Astrocyte (in vitro differentiated cells and primary cell): Measurements from ENCODE around the gene MAP7D3.

Experiments
- EZH2 ChIP-seq: IDR thresholded peaks from 2 replicates; pipeline ENCODE4 v1.6.1; 2012; ENCODE audit warnings: mild to moderate bottlenecking, low read length, inconsistent platforms; ENCODE audit not compliant: insufficient read depth
- TF ChIP-seq, protein P1 (sequence below): IDR thresholded peaks from 2 replicates; pipeline ENCODE4 v1.5.1; 2011; ENCODE audit warnings: low read depth, mild to moderate bottlenecking, inconsistent platforms, low read length, moderate library complexity; ENCODE audit not compliant: insufficient read depth

DNA sequence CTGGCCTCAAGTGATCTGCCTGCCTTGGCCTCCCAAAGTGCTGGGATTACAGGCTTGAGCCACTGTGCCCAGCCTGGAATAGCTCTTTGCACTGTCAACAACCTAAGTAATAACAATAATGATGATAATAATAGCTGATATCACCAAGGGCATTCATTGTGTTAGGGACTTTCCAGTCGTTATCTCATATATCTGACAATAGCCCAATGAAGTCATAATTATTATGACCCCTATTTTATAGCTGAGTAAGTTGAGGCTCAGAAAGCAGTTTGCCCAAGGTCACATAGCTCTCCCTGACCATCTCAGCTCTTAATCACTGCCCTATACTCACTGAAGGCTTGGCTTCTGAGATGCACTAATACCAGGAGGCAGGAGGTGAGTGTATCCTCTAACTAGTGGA lies 18.7 kb upstream of the MAP7D3 start:
- TF ChIP-seq, protein P1, sequence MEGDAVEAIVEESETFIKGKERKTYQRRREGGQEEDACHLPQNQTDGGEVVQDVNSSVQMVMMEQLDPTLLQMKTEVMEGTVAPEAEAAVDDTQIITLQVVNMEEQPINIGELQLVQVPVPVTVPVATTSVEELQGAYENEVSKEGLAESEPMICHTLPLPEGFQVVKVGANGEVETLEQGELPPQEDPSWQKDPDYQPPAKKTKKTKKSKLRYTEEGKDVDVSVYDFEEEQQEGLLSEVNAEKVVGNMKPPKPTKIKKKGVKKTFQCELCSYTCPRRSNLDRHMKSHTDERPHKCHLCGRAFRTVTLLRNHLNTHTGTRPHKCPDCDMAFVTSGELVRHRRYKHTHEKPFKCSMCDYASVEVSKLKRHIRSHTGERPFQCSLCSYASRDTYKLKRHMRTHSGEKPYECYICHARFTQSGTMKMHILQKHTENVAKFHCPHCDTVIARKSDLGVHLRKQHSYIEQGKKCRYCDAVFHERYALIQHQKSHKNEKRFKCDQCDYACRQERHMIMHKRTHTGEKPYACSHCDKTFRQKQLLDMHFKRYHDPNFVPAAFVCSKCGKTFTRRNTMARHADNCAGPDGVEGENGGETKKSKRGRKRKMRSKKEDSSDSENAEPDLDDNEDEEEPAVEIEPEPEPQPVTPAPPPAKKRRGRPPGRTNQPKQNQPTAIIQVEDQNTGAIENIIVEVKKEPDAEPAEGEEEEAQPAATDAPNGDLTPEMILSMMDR = no peak
- TF ChIP-seq EZH2 = no peak
